IMR-90 (cell line): ENCODE results near the gene SIM1. TPM values are rescaled to one million over a fixed set of nuclear protein-coding genes. Genes with fewer than 3 reads are reported as not detected.

Experiments
- ELK1 ChIP-seq: fragments of 150-350 bp; IDR thresholded peaks from 2 replicates; pipeline ENCODE4 v1.6.1; 2016; ENCODE audit warnings: low read depth, mild to moderate bottlenecking, low read length, moderate library complexity, borderline replicate concordance
- MAZ ChIP-seq: IDR thresholded peaks from 2 replicates; pipeline ENCODE4 v1.6.1; 2012; ENCODE audit warnings: low read depth, mild to moderate bottlenecking, low read length, improper control_type of control experiment, moderate library complexity, borderline replicate concordance
- RAD21 ChIP-seq: IDR thresholded peaks from 2 replicates; pipeline ENCODE4 v1.6.1; 2012; ENCODE audit warnings: low read length, improper control_type of control experiment
- SMC3 ChIP-seq: fragments of 150-350 bp; IDR thresholded peaks from 2 replicates; pipeline ENCODE4 v1.6.1; 2016; ENCODE audit warnings: low read depth, mild to moderate bottlenecking, antibody characterized with exemption, low read length, moderate library complexity
- USF2 ChIP-seq: fragments of 150-350 bp; IDR thresholded peaks from 2 replicates; pipeline ENCODE4 v1.6.1; 2017; ENCODE audit warnings: mild to moderate bottlenecking, antibody characterized with exemption, low read length, low read depth
- polyA plus RNA-seq, 3 experiments: library from polyadenylated mRNA; depleted of rRNA; stranded (reverse); fragments of >200 nt; gene quantifications; 2 replicates each; pipeline ENCODE4 v1.2.3, GENCODE V29; 2012; ENCODE audit warnings: low replicate concordance in 1 of 3
- total RNA-seq: library from RNA; depleted of rRNA; stranded (reverse); fragments of >200 nt; gene quantifications from 2 replicates; pipeline ENCODE4 v1.2.3, GENCODE V29; 2012

The SIM1 gene
- total and polyA plus RNA-seq, 2 of the 4 experiments (the other 2 are of a cell fraction): not detected

- TF ChIP-seq USF2 (no peak), MAZ (no peak), RAD21 (no peak), SMC3 (no peak), ELK1 (no peak)
Observed at GRCh38 chr6:100461917-100462705, 2.6 kb downstream of the SIM1 start (continued).
